IPS-15b (cell line): ENCODE measurements around the gene SLC7A4.
"Not testable (repeated sequence)": the region's sequence is repeated elsewhere in the genome, so short reads cannot be mapped to it uniquely, and the experiment has no call there.

Experiments used
- H3K27me3 ChIP-seq: one replicate; pipeline ENCODE4 v1.6.1; 2013; ENCODE audit warnings: low read length; ENCODE audit not compliant: control insufficient read depth, insufficient read depth
- H3K36me3 ChIP-seq: one replicate; pipeline ENCODE4 v1.6.1; 2013; ENCODE audit warnings: low read length; ENCODE audit not compliant: control insufficient read depth, insufficient read depth
- H3K4me1 ChIP-seq: one replicate; pipeline ENCODE4 v1.6.1; 2013; ENCODE audit warnings: mild to moderate bottlenecking, low read length; ENCODE audit not compliant: control insufficient read depth, insufficient read depth
- H3K4me3 ChIP-seq: one replicate; pipeline ENCODE4 v1.5.1; 2013; ENCODE audit warnings: low read depth, low read length
- H3K9ac ChIP-seq: one replicate; pipeline ENCODE4 v1.6.1; 2013; ENCODE audit warnings: low read depth, mild to moderate bottlenecking, low read length
- H3K9me3 ChIP-seq: one replicate; pipeline ENCODE4 v1.6.1; 2013; ENCODE audit warnings: mild to moderate bottlenecking, low read length; ENCODE audit not compliant: control insufficient read depth, insufficient read depth

Gene SLC7A4

DNA sequence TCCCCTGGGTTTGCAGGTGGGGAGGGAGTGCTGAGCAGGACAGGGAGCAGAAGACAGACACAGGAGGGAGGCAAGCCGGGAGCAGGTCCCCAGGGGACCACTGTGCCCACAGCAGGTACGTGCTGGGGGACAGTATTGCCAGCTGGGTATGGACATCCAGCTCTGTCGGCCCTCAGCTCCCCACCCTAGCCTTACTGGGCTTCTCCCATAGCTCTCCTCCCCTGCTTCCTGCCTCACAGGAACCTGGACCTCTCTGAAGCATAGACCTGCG, 23.1 kb upstream of the SLC7A4 start:
- Histone ChIP-seq H3K4me3 (no peak overlapping the region), H3K9me3 (no peaks in the 10 kb centered on the region), H3K4me1 (peaks cover 10% of the 10 kb centered on the region), H3K9ac (no peak overlapping the region), H3K36me3 (no peaks in the 10 kb centered on the region), H3K27me3 (no peaks in the 10 kb centered on the region)

DNA sequence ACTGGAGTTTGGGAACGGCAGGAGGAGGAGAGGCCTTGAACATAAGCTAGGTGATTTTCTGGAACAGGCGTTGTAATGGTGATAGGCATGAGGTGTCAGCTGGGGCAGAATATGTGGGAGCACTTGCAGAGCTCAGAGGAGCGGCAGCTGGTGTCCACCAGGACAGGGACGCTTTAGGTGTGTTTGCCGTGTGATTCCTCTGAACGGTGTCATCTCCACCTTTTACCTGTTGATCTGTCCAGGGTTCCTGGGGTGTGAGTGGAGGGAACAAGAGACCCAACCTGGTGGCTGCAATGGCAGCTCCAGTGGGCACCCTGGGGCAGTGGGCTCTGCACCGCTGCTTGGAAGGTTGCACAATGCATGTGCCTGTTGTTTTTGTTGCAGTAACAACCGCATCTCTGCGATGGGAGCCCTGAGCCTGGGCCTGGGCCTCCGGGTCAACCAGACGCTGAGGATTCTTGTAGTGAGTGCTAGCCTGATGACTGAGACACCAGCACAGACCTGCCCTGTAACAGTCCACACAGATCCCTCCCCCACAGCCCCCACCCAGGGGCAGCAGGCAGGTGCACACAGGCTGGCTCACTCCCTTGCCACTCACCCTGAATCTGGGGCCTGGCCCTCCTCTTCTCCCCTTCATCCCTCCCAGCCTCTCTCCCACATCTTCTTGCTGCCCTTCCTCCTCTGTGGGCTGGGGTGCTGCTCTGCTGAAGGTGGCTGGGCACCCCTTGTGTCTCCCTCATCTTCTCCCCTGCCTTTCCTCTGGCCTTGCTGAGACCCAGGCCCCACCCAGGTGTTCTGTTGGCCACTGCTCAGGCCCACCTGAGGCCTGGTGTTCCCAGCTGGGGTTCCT, 22.6 kb upstream of the SLC7A4 start:
- Histone ChIP-seq H3K4me1 (peaks cover 10% of the 10 kb centered on the region), H3K9me3 (no peaks in the 10 kb centered on the region), H3K27me3 (no peaks in the 10 kb centered on the region), H3K4me3 (no peak overlapping the region), H3K9ac (no peak overlapping the region), H3K36me3 (no peaks in the 10 kb centered on the region)

- H3K9ac ChIP-seq = no peak overlapping the region
- H3K9me3 ChIP-seq = no peaks in the 10 kb centered on the region
- H3K27me3 ChIP-seq = no peaks in the 10 kb centered on the region
- no peak overlapping the region for H3K4me3 ChIP-seq
- H3K36me3 ChIP-seq = no peaks in the 10 kb centered on the region
- peaks cover 10% of the 10 kb centered on the region for H3K4me1 ChIP-seq
These were observed 21.8 kb upstream of the SLC7A4 start for GRCh38 chr22:21054046-21054713.

DNA sequence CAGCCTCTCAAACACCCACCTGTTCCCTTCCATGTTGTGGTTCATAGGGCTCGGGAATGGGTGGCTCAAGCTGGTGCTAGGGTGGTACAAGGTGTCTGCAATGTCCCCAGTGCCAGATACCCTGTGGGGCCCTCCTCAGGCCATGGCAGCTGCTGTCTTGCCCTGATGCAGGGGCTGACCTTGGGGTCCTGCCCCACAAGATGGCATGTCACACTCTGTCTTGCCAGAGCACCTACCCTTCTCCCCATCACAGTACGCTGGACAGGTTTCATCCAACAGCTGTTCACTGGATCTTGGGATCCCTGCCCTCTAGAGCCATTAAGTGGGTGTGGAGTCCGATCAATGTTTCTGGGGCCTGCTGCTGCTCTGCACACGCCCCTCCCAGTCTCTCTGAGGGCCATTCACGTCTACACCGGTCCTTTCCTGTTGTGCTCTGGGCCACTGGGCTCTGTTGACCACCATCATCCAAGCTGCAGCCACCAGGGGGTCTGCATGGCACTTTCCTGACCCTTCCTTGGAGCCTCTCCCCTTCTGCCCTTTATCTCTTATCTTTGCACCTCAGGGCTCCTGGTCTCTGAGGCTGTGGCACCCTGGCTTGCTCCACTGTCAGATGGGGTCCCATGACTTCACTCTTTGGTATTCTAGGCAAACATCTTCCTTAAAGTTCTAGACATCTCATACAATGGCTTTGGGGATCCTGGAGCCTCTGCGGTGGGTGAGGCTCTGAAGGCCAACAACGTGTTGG, 20.5 kb upstream of the SLC7A4 start:
- H3K36me3 ChIP-seq = no peaks in the 10 kb centered on the region
- H3K4me1 ChIP-seq = peaks cover 10% of the 10 kb centered on the region
- H3K9me3 ChIP-seq = no peaks in the 10 kb centered on the region
- H3K4me3 ChIP-seq = no peak overlapping the region
- H3K9ac ChIP-seq = no peak overlapping the region
- H3K27me3 ChIP-seq = no peaks in the 10 kb centered on the region

- peaks cover 10% of the 10 kb centered on the region for H3K4me1 ChIP-seq
- no peaks in the 10 kb centered on the region for H3K36me3 ChIP-seq
- H3K4me3 ChIP-seq = no peak overlapping the region
- no peaks in the 10 kb centered on the region for H3K27me3 ChIP-seq
- no peaks in the 10 kb centered on the region for H3K9me3 ChIP-seq
- H3K9ac ChIP-seq = no peak overlapping the region
These were observed 19.6 kb upstream of the SLC7A4 start for GRCh38 chr22:21051831-21052400.

DNA sequence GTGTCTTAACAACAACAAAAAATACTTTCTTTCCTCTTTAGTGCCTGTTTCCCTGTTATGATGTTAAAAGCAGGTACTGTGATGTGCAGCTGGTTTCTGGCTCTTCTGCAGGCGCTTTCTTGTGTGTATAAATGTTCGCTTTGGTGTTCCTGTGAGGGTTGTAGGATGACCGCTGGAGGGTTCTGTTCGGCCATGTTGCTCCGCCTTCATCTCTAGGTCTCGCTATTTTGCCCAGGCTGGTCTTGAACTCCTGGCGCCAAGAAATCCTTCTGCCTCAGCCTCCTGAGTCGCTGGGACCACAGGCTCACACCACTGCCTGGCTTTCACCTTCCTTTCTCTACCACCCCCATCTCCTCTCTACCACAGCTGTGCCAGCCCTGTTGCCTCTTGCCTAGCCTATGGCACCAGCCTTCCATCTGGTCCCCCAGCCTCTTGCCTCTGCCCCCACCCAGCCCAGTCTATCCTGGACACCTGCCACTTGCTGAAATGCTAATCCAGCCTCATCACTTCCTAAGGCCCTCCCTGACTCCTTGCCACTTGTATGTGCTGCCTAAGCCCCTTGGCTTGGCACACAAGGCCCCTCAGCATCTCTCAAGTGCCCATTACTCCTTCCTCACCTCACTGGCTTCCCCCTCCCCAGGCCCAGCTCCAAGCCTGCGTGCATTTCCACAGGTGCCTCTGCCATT, 18.9 kb upstream of the SLC7A4 start:
- Histone ChIP-seq H3K4me3 (no peak overlapping the region), H3K27me3 (no peaks in the 10 kb centered on the region), H3K36me3 (no peaks in the 10 kb centered on the region), H3K4me1 (peaks cover 10% of the 10 kb centered on the region), H3K9ac (no peak overlapping the region), H3K9me3 (no peaks in the 10 kb centered on the region)

DNA sequence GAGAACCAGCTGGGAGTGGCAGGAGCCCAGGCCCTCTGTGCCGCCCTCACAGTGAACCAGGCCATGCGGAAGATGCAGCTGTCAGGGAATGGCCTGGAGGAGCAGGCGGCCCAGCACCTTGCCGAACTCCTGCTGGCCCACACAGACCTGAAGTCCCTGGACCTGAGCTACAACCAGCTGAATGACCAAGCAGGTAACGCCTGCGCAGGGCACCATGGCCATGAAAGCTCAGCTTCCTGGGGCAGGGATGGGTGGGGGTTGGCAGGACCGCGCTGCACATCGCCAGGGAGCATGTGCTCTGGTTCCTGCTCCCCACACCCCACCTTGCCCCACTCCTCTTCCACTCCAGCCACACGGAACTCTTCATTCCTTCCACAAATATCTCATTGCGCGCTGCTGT, 16.6 kb upstream of the SLC7A4 start:
- H3K36me3 ChIP-seq, H3K27me3 ChIP-seq, H3K4me1 ChIP-seq, H3K4me3 ChIP-seq, H3K9me3 ChIP-seq, H3K9ac ChIP-seq: not testable (repeated sequence)

- not testable (repeated sequence) for H3K9ac ChIP-seq, H3K9me3 ChIP-seq, H3K4me1 ChIP-seq, H3K36me3 ChIP-seq, H3K4me3 ChIP-seq, H3K27me3 ChIP-seq
These were observed 16.1 kb upstream of the SLC7A4 start for GRCh38 chr22:21048448-21048847.

GRCh38 chr22:21047730-21048129, 15.4 kb upstream of the SLC7A4 start:
- H3K4me3 ChIP-seq = no peak overlapping the region
- H3K27me3 ChIP-seq = peaks cover 4% of the 10 kb centered on the region
- no peaks in the 10 kb centered on the region for H3K36me3 ChIP-seq
- no peaks in the 10 kb centered on the region for H3K9me3 ChIP-seq
- peaks cover 8% of the 10 kb centered on the region for H3K4me1 ChIP-seq
- H3K9ac ChIP-seq = no peak overlapping the region

- H3K36me3 ChIP-seq = no peaks in the 10 kb centered on the region
These were observed 14.8 kb upstream of the SLC7A4 start for GRCh38 chr22:21047035-21047661.

More at GRCh38 chr22:21047035-21047661, 14.8 kb upstream of the SLC7A4 start:
- peaks cover 4% of the 10 kb centered on the region for H3K27me3 ChIP-seq
- no peaks in the 10 kb centered on the region for H3K9me3 ChIP-seq
- H3K4me1 ChIP-seq = peaks cover 8% of the 10 kb centered on the region
- H3K4me3 ChIP-seq = no peak overlapping the region
- H3K9ac ChIP-seq = no peak overlapping the region
